ENCODE data around the gene SEMA3C. TPM values are rescaled to one million over a fixed set of nuclear protein-coding genes. Genes with fewer than 3 reads are reported as not detected.

The SEMA3C gene
- total RNA-seq, 1 donor from 2014 or later: 37.2 TPM

DNA sequence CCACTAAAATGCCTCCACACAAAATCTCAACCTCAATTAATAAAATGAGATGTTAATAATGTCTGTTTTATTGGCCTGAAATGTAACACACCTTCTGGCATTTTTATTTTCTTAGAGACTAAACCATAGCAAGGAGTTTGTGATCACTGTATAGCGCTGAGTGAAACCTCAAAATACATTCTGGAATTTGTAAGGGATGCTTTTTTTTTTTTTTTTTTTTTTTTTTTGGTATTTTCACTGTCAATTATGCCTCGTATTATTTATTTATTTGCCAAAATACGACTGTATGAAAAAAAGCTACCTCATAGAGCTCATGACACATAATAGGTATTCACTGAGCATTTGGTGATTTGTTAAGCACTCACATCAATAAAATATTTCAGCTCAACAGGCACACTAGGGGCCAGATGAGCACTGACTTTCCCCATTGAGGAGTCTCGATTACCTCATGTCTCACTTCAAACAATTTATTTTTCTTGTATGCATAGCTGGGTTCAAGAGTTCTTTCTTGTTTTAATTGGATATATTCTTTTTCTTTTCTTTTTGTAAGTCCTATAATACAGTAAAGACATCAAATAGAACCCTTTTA, 36.5 kb downstream of the SEMA3C start:
- no peak overlapping the region for H3K27ac ChIP-seq

DNA sequence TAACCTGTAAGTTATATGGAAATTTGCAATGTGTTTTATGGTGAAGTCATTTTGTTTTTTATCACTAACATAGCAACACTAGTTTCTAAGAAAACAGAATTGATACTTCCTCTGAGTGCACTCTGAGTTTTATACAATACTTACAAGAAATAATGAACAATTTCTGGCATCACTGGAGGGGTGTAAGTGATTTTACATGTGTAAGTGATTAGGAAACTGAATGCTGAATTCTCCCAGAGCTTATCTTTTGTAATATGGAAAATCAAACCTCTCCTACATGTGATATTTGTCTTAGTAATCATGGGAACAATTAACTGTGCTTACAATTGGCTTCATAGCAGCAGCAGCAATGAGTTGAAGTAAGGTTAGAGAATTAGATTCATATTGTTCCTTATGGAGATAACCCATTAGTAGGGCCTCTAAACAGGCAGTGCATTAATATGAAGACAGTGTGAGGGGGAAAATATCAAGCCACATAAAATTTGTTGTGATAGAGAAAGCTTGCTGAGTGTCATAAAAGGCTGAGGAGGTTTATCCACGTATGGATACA, 37.4 kb downstream of the SEMA3C start:
- TF ChIP-seq, protein P1, sequence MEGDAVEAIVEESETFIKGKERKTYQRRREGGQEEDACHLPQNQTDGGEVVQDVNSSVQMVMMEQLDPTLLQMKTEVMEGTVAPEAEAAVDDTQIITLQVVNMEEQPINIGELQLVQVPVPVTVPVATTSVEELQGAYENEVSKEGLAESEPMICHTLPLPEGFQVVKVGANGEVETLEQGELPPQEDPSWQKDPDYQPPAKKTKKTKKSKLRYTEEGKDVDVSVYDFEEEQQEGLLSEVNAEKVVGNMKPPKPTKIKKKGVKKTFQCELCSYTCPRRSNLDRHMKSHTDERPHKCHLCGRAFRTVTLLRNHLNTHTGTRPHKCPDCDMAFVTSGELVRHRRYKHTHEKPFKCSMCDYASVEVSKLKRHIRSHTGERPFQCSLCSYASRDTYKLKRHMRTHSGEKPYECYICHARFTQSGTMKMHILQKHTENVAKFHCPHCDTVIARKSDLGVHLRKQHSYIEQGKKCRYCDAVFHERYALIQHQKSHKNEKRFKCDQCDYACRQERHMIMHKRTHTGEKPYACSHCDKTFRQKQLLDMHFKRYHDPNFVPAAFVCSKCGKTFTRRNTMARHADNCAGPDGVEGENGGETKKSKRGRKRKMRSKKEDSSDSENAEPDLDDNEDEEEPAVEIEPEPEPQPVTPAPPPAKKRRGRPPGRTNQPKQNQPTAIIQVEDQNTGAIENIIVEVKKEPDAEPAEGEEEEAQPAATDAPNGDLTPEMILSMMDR (IDR thresholded peaks at IDR 0.05): no peak
- no peak overlapping the region for H3K4me3 ChIP-seq
- H3K4me1 ChIP-seq: no peaks in the 10 kb centered on the region
- no peaks in the 10 kb centered on the region for H3K36me3 ChIP-seq
- ATAC-seq (no peak), DNase-seq (no peak)
- H3K27me3 ChIP-seq: no peaks in the 10 kb centered on the region
- H3K27ac ChIP-seq: no peak overlapping the region
- intact Hi-C loops (cut with DNase I): no loop called here
- no peaks in the 10 kb centered on the region for H3K9me3 ChIP-seq

More for the DNA sequence above, 36.5 kb downstream of the SEMA3C start:
- Histone ChIP-seq H3K27me3 (no peaks in the 10 kb centered on the region), H3K9me3 (no peaks in the 10 kb centered on the region), H3K4me3 (no peak overlapping the region), H3K4me1 (no peaks in the 10 kb centered on the region), H3K36me3 (no peaks in the 10 kb centered on the region)
- DNase-seq (no peak), ATAC-seq (no peak)
- intact Hi-C loops (cut with DNase I): no loop called here
- TF ChIP-seq, protein P1 (IDR thresholded peaks at IDR 0.05): no peak

DNA sequence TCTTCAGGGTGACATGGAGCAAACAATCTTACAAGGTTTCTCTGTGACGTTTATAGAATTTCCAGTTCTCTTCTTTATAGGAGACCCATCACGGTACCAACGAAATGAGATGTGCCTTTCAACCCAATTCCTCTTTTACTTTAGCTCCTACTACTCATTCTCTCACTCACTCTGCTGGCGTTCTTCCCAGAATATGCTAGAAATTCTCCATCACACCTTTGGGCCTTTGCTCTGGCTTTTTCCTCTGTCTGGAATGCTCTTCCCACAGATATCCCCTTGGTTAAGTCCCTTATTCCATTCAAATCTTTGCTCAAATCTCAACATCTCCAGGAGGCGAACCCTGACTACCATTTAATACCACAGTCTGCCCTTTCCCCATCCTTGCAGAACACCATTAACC, 39.0 kb downstream of the SEMA3C start:
- no peaks in the 10 kb centered on the region for H3K4me1 ChIP-seq
- TF ChIP-seq, protein P1 (IDR thresholded peaks at IDR 0.05): no peak
- no peak overlapping the region for H3K4me3 ChIP-seq
- H3K27me3 ChIP-seq: no peaks in the 10 kb centered on the region
- no peaks in the 10 kb centered on the region for H3K9me3 ChIP-seq
- ATAC-seq (no peak), DNase-seq (no peak)
- H3K27ac ChIP-seq: no peak overlapping the region
- intact Hi-C loops (cut with DNase I): no loop called here
- no peaks in the 10 kb centered on the region for H3K36me3 ChIP-seq

DNA sequence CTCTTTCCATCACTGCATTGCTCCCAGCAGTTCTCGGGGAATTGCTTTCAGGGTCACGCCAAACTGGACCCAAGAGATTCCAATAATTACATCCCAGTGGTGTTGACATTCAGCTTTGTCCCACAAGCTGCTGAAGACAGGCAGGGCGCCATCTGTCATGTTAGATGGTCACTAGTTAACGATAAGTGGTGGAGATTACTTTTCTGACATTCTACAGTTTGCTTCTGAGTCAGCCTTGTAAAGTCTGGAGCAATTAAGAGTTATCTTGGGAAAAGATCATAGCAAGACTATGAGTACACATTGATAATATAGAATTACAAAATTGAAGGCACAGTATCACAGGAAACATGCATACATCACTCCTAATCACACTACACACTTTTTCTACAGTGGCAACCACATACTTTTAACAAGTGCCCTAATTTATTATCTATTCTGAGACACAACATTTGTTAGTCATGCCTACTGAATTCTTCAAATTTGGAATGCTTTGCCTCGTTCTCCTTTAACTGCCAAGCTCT, 41.9 kb downstream of the SEMA3C start:
- ATAC-seq (no peak), DNase-seq (no peak)
- Histone ChIP-seq H3K27me3 (no peaks in the 10 kb centered on the region), H3K4me3 (no peak overlapping the region), H3K36me3 (no peaks in the 10 kb centered on the region), H3K4me1 (no peaks in the 10 kb centered on the region), H3K27ac (no peak overlapping the region), H3K9me3 (no peaks in the 10 kb centered on the region)
- intact Hi-C loops (cut with DNase I): no loop called here
- TF ChIP-seq, protein P1 (IDR thresholded peaks at IDR 0.05): no peak

DNA sequence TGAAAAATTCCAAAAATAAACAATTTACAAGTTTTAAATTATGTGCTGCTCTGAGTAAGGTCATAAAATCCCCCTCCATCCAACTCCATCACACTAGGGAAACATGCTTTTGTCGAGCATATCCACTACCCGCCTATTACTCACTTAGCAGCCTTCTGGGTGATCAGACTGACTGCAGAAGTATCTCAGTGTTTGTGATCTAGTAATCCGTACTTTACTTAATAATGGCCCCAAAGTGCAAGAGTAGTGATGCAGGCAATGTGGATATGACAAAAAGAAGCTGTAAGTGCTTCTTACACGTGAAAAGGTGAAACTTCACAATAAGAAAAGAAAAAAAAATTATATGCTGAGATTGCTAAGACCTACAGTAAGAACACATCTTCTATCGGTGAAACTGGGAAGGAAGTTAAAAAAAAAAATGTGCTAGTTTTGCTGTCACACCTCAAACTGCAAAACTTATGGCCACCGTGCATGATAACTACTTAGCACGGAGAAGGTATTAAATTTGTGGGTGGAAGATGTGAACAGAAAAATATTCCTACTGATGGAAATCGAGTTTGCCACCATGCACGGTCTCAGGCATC, 43.2 kb downstream of the SEMA3C start:
- intact Hi-C loops (cut with DNase I): no loop called here
- no peaks in the 10 kb centered on the region for H3K9me3 ChIP-seq
- no peak for ATAC-seq
- no peaks in the 10 kb centered on the region for H3K36me3 ChIP-seq
- TF ChIP-seq, protein P1 (IDR thresholded peaks at IDR 0.05): no peak
- H3K27ac ChIP-seq: no peak overlapping the region
- no peaks in the 10 kb centered on the region for H3K27me3 ChIP-seq
- no peaks in the 10 kb centered on the region for H3K4me1 ChIP-seq
- DNase-seq: no peak
- H3K4me3 ChIP-seq: no peak overlapping the region

All from upper lobe of right lung (tissue), 1 donor.